Smooth muscle cell (in vitro differentiated cells): ENCODE measurements around the gene RTP5. TPM values are rescaled to one million over a fixed set of nuclear protein-coding genes. Genes with fewer than 3 reads are reported as not detected.

Experiments
- DNase-seq: peaks from one replicate; lab custom pipeline; 2025; ENCODE audit not compliant: unreplicated experiment; lab: John Stamatoyannopoulos, UW
- H2AFZ ChIP-seq: fragments of 200-600 bp; sonication (generic); 2 replicates; pipeline ENCODE4 v1.6.0; 2016; ENCODE audit warnings: antibody characterized with exemption, low read depth, mild to moderate bottlenecking
- H3F3A ChIP-seq: fragments of 200-600 bp; sonication (generic); 2 replicates; pipeline ENCODE4 v1.6.0; 2017; ENCODE audit warnings: antibody characterized with exemption, low read depth
- H3K27ac ChIP-seq: fragments of 200-600 bp; sonication (generic); 2 replicates; pipeline ENCODE4 v1.5.1; 2016; ENCODE audit warnings: low read depth, mild to moderate bottlenecking
- H3K27me3 ChIP-seq: fragments of 200-600 bp; sonication (generic); 2 replicates; pipeline ENCODE4 v1.6.1; 2016; ENCODE audit warnings: low read depth, mild to moderate bottlenecking
- H3K36me3 ChIP-seq: fragments of 200-600 bp; sonication (generic); 2 replicates; pipeline ENCODE4 v1.5.1; 2016; ENCODE audit warnings: low read depth
- H3K4me1 ChIP-seq: fragments of 200-600 bp; sonication (generic); 2 replicates; pipeline ENCODE4 v1.5.1; 2016; ENCODE audit warnings: low read depth
- H3K4me2 ChIP-seq: fragments of 200-600 bp; sonication (generic); 2 replicates; pipeline ENCODE4 v1.6.0; 2016; ENCODE audit warnings: mild to moderate bottlenecking
- H3K4me3 ChIP-seq: fragments of 200-600 bp; sonication (generic); 2 replicates; pipeline ENCODE4 v1.5.1; 2016; ENCODE audit warnings: mild to moderate bottlenecking
- H3K79me2 ChIP-seq: fragments of 200-600 bp; sonication (generic); 2 replicates; pipeline ENCODE4 v1.6.0; 2016; ENCODE audit warnings: low read depth, mild to moderate bottlenecking
- H3K9ac ChIP-seq: fragments of 200-600 bp; sonication (generic); 2 replicates; pipeline ENCODE4 v1.6.0; 2016; ENCODE audit warnings: low read depth
- H3K9me3 ChIP-seq: fragments of 200-600 bp; sonication (generic); replicated peaks from 2 replicates; pipeline ENCODE4 v1.5.1; 2016; ENCODE audit warnings: low read depth
- H4K20me1 ChIP-seq: fragments of 200-600 bp; sonication (generic); 2 replicates; pipeline ENCODE4 v1.6.0; 2016; ENCODE audit warnings: low read depth
- CTCF ChIP-seq: fragments of 200-600 bp; sonication (generic); IDR thresholded peaks from 2 replicates; pipeline ENCODE4 v1.5.1; 2017; ENCODE audit warnings: borderline replicate concordance, mild to moderate bottlenecking, antibody characterized with exemption; ENCODE audit not compliant: insufficient read depth, poor library complexity, severe bottlenecking
- WGBS: methylation state at CpG from one replicate; pipeline ENCODE4 v1.1.7; 2016; ENCODE audit warnings: low lambda C conversion rate; 5-methylcytosine and 5-hydroxymethylcytosine counted together
- polyA plus RNA-seq: library from polyadenylated mRNA; unstranded; fragments of >200 nt; fragmentation: Nextera tagmentation; extraction: Ambion mirVana; gene quantifications from 2 replicates; pipeline ENCODE4 v1.2.1, GENCODE V29; 2016
- total RNA-seq: library from RNA; depleted of rRNA; stranded (reverse); fragments of >200 nt; gene quantifications from 2 replicates; pipeline ENCODE4 v1.2.3, GENCODE V29; 2014

RTP5 gene
- total and polyA plus RNA-seq, 2 experiments from 2014 or later: not detected

- Histone ChIP-seq H3F3A (no peaks in the 10 kb centered on the region), H3K4me1 (no peaks in the 10 kb centered on the region), H3K79me2 (no peaks in the 10 kb centered on the region), H3K27me3 (no peaks in the 10 kb centered on the region), H3K36me3 (no peaks in the 10 kb centered on the region), H3K27ac (no peak within 1 kb of the TSS), H3K4me3 (no peak within 1 kb of the TSS), H3K9me3 (no peaks in the 10 kb centered on the region), H3K4me2 (peak within 1 kb of the TSS; percentile 19), H3K9ac (no peak within 1 kb of the TSS), H4K20me1 (no peaks in the 10 kb centered on the region), H2AFZ (peak within 1 kb of the TSS; percentile 2)
- no peak for DNase-seq
- 82% methylated on average over 22 of the region's 28 CpGs for WGBS
- no peak for TF ChIP-seq CTCF
Measured at GRCh38 chr2:241858206-241859016, 11.1 kb upstream of the RTP5 start, which contains the start of gene PDCD1. PDCD1 (minus strand) TSS chr2:241858894; CDS start chr2:241858838, 56 bp downstream.

- H3K79me2 ChIP-seq: no peaks in the 10 kb centered on the region
- no peak overlapping the region for H3K4me3 ChIP-seq
- H2AFZ ChIP-seq: no peak overlapping the region
- H3K9me3 ChIP-seq: no peaks in the 10 kb centered on the region
- no peaks in the 10 kb centered on the region for H3K4me1 ChIP-seq
- H3K27me3 ChIP-seq: no peaks in the 10 kb centered on the region
- no peak overlapping the region for H3K4me2 ChIP-seq
- H3K27ac ChIP-seq: no peak overlapping the region
- 80% methylated on average over 4 of the region's 9 CpGs for WGBS
- no peaks in the 10 kb centered on the region for H4K20me1 ChIP-seq
- H3K36me3 ChIP-seq: no peaks in the 10 kb centered on the region
- TF ChIP-seq CTCF: no peak
- H3F3A ChIP-seq: no peaks in the 10 kb centered on the region
- H3K9ac ChIP-seq: no peak overlapping the region
- DNase-seq: no peak
Measured at GRCh38 chr2:241859017-241859435, 10.5 kb upstream of the RTP5 start.

GRCh38 chr2:241859436-241860183 lies 9.9 kb upstream of the RTP5 start:
- H2AFZ ChIP-seq: peak overlapping the region; percentile 2

More at GRCh38 chr2:241859436-241860183, 9.9 kb upstream of the RTP5 start:
- Histone ChIP-seq H3F3A (no peaks in the 10 kb centered on the region), H3K4me1 (no peaks in the 10 kb centered on the region), H3K27me3 (no peaks in the 10 kb centered on the region), H3K36me3 (no peaks in the 10 kb centered on the region), H3K4me3 (no peak overlapping the region), H4K20me1 (no peaks in the 10 kb centered on the region), H3K9me3 (no peaks in the 10 kb centered on the region), H3K9ac (no peak overlapping the region), H3K4me2 (peak overlapping the region; percentile 19), H3K79me2 (no peaks in the 10 kb centered on the region), H3K27ac (no peak overlapping the region)
- no peak for DNase-seq
- no peak for TF ChIP-seq CTCF
- WGBS: 71% methylated on average over 28 of the region's 30 CpGs
